NCI-H2227 treated with DMSO at 0.1 percent for 48 hours (cell line): ENCODE measurements around the gene COL18A1.

Experiments
- DNase-seq: peaks from one replicate; lab custom pipeline; 2025; lab: John Stamatoyannopoulos, UW

Gene COL18A1

GRCh38 chr21:45536301-45537081, 131.5 kb downstream of the COL18A1 start:
- no peak for DNase-seq

- no peak for DNase-seq
Measured at GRCh38 chr21:45537111-45537745, 132.3 kb downstream of the COL18A1 start.

- no peak for DNase-seq
Measured at GRCh38 chr21:45537746-45538291, 132.9 kb downstream of the COL18A1 start.

- DNase-seq, result no peak
Measured at GRCh38 chr21:45538381-45539045, 133.5 kb downstream of the COL18A1 start.

GRCh38 chr21:45539046-45539795, 134.3 kb downstream of the COL18A1 start:
- DNase-seq, result no peak

- no peak for DNase-seq
Measured at GRCh38 chr21:45539796-45540600, 135.0 kb downstream of the COL18A1 start.

GRCh38 chr21:45540601-45540970, 135.6 kb downstream of the COL18A1 start:
- no peak for DNase-seq

- DNase-seq, result peak; percentile 18
Measured at GRCh38 chr21:45541221-45542039, 136.5 kb downstream of the COL18A1 start.

- DNase-seq, result no peak
Measured at GRCh38 chr21:45542242-45542666, 137.3 kb downstream of the COL18A1 start, which contains the start of gene SLC19A1. TSS of gene SLC19A1 (minus strand) at chr21:45542440. CDS start at chr21:45537959, 4,481 bp downstream.

GRCh38 chr21:45542667-45543370, 137.9 kb downstream of the COL18A1 start:
- DNase-seq, result no peak

GRCh38 chr21:45543371-45543709, 138.4 kb downstream of the COL18A1 start:
- no peak for DNase-seq

GRCh38 chr21:45543710-45544448, 138.9 kb downstream of the COL18A1 start:
- DNase-seq, result no peak

GRCh38 chr21:45544449-45545235, 139.7 kb downstream of the COL18A1 start:
- no peak for DNase-seq

GRCh38 chr21:45545236-45545570, 140.2 kb downstream of the COL18A1 start:
- no peak for DNase-seq

GRCh38 chr21:45545691-45546531, 140.9 kb downstream of the COL18A1 start:
- DNase-seq, result no peak

GRCh38 chr21:45546636-45547544, 141.9 kb downstream of the COL18A1 start:
- DNase-seq, result no peak
